HUDEP-2 (cell line): ENCODE data around the gene LMAN2.
"Not testable (repeated sequence)": the region's sequence is repeated elsewhere in the genome, so short reads cannot be mapped to it uniquely, and the experiment has no call there.

Experiments used
- DNase-seq, 76 experiments: peaks; one replicate each; lab custom pipeline; 2025; ENCODE audit not compliant: unreplicated experiment in 76 of 76; lab: John Stamatoyannopoulos, UW

LMAN2 gene

DNA sequence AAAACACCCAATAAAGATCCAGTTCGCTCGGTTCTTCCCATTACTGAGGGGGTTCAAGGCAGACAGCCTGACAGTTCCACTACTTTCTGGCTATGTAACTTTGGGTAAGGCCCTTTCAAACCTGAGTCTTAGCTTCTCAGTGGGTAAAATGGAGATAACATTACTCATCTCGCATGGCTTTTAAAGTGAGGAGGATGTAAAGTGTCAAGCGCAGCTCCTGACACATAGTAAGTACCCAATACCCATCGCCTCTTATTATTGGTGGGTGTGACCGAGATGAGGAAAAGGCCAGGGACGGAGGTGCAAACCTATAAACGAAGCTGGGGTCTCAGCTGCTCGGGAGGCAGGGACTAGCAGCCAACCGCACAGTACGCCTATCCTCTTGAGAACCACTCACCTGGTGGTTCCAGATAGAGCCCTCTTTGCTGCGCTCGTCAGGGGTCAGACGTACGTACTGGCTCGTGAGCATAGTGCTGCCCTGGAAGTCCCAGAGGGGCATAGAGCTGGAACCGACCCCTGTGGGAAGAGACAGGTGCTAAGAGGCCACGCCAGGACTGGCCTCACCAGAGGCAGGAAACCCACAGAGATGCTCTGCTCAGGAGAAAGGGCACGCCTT is 584 bp downstream of the LMAN2 start:
- DNase-seq, result no peak

DNA sequence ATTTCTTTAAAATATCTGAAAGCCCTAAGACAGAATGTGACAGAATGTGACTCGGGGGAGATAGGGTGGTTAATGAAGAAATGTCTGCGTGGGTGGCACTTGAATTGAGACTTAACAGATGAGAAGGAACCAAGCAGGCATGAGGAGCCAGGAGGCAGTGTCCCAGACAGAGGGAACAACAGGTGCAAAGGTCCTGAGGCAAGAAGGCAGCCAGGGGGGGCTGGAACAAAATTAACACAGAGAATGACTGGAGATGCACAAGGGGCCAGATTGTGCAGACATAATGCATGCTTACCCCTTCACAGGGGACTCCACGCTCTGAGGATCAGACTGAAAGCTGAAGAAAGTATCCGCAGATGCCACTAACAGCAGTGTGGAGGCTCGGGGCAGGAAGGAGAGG is 1.7 kb downstream of the LMAN2 start:
- DNase-seq, result no peak

DNA sequence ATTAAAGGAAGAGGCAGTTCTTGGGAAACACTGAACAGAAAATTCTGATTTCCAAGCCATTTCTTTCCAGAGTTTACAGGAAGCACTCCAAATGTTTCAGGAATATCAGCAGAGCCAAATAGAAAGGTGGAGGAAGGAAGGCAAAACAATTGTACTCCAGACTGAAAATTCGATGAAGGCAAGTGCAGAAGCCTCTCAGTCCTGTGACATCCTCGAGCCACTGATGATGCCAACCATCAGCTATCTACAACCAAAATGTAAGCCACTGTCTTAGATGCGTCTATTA is 2.2 kb downstream of the LMAN2 start:
- no peak for DNase-seq

DNA sequence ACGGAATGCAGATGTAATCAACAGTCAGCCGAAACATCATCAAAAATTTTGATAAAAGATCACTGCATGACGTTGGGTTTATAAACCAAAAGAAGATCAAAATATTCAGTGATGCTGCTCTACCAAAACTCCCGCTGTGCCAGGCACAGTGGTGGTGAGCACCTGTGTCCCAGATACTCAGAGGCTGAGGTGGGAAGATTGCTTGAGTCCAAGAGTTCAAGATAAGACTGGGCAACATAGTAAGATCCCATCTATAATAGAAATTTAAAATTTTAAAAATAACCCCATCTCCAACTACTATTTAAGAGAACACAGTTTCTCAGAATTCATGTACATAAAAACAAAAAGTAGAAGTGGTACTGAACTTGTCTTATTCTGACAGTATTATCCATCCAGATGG is 3.8 kb downstream of the LMAN2 start:
- no peak for DNase-seq

DNA sequence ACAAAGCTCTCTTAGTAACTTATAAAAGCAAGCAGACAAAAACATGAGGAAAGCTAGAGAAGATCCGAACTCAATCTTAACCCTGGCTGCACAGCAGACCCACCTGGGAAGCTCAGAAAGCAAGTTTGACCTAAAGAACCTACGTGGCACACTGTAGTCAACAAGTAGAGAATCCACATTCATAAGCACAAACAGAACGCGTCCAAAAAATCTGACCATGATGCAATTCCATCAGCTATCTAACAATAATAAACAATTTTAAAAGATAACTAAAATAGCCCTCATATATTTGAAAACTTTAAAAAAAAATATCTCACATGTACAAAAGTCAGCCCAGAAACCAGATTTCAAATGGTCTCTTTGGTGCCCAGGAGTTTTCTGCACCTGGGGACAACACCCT is 4.6 kb downstream of the LMAN2 start:
- DNase-seq, result no peak

DNA sequence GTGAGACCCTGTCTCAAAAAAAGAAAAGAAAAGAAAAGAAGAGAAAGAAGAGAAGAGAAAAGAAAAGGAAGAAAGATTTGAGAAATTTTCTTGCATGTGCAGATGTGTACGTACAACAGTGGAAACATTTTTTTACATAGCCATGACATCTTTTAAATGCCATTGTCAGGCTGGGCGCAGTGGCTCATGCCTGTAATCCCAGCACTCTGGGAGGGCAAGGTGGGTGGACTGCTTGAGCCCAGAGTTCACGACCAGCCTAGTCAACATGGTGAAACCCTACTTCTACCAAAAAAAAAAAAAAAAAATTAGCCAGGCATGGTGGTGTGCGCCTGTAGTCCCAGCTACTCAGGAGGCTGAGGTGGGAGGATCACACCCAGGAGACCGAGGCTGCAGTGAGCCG is 6.6 kb downstream of the LMAN2 start:
- no peak for DNase-seq

DNA sequence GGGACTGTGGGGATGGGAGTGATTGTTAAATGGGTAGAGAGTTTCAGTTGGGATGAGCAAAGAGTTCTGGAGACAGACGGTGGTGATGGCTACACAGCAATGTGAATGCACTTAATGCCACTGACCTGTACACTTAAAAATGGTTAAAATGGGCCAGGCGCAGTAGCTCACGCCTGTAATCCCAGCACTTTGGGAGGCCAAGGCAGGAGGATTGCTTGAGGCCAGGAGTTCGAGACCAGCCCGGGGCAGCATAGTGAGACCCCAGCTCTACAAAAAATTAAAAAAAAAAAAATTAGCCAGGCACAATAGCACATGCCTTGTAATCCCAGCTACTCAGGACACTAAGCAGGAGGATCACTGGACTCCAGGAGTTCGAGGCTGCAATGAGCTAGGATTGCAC is 7.7 kb downstream of the LMAN2 start:
- no peak for DNase-seq

DNA sequence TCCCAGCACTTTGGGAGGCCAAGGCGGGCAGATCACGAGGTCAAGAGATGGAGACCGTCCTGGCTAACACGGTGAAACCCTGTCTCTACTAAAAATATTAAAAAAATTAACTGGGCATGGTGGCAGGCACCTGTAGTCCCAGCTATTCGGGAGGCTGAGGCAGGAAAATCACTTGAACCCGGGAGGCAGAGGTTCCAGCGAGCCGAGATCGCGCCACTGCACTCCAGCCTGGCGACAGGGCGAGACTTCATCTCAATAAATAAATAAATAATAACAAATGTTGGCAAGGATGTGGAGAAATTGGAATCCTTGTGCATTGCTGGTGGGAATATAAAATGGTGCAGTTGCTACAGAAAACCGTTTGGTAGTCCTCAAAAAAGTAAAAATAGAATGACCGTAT is 8.5 kb downstream of the LMAN2 start:
- DNase-seq, result not testable (repeated sequence)

DNA sequence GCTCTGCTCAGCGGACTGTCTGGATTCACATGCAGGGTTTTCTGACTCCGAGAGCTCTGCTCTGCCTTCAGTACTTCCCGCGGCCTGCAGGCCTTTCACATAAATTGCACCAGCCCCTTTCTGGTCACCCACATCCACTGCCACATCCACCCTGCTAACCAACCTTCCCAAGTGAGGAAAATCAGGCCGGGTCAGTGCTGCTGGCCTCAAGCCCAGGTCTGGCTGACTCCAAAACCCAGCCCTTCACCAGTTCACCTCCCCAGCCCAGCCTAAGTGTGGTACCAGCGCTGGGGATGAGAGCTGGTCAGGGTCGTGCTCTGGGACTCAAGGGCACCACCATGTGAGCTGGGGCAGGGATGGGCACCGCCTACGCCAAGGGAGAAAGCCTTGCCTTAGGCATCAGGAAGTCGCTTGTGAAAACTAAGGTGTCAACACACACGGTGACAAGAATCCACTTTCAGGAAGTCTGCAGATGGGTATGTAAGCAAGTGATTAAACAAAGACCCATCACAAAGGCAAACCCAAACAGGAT is 12.3 kb downstream of the LMAN2 start:
- no peak for DNase-seq

DNA sequence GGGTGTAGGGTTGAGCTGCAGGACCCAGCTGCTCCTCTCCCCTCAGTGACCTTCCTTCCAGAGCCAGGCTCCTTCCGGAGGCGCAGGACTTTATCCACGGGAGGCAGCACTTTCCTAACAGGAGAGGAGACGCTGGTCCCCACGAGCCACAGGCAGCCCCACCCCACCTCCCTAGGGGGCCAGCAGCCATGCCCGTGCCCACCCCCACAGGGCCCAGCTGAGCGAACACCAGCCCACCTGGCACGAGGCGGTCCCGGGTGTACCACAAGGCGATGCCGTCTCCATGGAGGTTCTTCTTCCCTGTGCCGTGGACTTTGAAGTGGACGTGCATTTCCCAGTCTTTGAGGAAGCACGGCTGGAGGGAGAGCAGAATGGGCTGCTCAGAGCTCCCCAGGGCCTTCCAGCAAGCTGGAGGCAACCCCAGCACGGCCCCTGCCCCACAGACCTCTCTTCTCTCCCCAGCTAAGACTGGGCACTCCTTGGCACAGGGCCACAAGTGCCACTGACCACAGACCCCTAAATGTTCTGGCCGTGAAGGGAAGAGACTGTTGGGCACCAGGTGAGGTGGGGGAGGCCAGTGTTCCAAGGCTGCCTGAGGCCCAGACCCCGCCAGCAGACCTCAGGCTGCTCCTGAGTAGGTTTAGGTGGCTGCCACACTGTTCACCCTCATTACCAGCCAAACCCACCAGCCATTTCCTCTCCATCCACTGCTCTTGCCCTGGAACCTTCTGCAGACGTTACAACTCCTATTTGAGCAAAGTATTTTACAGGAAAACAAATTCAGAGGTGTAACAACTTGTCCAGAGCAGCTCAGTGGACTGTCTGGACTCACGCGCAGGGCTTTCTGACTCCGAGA is 13.0 kb downstream of the LMAN2 start:
- DNase-seq, result no peak

DNA sequence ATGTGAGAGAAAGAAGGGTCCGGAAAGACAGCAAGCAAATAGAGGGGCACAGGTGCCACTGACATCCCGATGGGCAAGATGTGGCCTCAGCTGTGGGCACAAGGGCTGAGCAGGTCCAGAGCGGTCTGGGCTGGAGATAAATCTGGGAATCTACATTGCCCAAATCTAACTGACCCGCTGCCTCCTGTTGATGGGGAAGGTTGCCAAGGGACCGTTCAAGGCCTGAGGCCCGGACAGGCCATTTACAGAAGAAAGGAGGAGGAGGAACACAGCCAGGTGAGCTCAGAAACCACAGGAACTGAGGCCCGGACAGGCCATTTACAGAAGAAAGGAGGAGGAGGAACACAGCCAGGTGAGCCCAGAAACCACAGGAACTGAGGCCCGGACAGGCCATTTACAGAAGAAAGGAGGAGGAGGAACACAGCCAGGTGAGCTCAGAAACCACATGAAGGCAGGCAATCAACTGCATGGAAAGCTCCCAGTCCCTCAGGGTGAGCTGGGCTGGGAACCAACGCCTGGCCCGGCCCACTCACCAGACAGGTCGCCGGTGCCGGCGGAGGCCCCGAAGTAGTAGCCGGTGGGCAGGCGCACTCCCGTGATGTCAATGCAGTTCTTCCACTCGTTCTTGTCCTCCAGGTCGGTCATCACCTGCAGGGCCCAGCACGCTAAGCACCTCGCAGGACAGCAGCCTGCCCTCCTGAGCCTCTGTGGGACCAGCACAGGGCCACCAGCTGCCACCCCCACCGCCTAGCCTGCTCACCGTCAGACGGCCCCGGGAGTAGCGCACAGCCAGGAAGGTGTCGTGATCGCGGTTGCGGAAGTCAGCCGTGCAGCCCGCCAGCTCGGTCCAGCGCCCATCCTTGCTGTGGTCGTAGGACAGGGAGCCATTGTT is 14.6 kb downstream of the LMAN2 start:
- DNase-seq, result no peak

DNA sequence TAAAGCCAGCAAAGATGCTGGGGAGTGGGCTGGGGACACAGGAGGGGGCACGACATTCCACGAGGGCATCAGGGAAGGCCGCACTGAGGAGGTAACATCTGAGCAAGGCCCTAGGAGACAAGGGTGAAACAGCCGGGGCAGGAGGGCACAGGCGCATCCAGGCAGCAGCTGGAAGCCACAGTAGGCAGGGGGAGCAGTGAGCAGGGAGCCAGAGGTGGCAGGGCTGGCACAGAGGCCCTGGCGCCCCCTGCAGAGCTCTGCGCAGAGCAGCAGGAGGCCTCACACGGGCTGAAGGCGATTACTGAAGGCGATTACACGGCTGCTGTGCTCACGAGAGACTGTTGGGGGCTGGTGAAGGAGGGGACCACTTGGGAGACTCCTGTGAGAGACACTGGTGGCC is 15.4 kb downstream of the LMAN2 start:
- peak in 54 of 76 experiments; percentile 4 to 62 (median 37) for DNase-seq

DNA sequence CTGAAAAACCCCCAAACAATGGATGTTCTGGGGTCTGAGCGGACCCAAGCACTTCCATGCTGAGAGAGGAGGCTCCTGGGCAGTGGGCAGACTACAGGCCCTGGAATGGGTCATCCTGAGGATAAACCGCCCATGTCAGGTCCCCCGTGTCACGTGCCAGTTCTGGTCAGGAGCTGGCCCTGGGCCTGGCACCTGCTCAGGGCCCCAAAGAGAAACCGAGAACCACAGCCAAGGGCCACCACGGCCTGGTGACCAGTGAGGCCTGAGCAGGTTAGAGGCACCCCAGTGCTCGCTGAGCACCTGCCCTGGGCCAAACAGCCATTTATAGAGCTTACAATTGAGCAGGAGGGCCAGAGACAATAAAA is 15.8 kb downstream of the LMAN2 start:
- no peak for DNase-seq

DNA sequence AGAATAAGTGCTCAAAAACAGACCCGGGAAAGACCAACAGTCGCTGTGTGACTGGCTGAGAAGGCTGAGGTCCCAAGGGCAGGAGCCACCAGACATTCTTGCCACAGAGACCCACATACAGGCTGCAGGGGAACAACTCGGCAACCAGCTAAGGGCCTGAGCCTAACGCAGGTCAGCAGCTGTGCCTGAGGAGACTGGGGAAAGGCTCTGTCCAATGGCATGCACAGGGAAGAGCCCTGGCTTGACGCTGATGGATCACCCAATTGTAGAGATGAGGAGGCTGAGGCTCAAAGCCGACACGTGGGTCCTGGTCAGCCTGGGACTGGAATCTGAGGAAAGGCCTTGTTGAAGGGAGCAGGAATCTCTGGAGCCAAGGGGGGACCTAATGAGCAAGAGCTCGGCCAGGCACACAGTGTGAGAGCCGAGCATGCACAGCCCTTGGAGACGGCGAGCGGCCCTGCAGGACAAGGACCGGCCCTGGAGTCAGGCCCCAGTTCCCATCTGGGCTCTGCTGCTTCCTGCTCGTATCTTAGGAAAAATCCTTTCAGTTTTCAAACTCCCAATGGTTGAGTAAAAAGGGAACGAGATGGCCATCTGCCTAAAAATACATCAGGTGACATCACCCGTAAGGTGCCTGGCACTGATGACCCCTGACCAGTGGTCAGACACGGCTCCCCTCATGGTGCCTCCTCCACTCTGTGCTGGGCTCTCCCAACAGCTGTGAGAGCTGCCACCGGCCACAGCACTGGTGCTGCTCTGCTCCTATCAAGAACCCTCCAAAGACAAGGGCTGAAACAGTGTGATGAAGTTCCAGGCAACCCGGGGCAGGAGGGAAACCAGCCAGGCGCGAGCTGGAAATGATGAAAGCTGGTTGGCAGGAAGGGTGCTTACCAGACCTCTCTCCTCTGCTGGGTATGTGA is 16.4 kb downstream of the LMAN2 start:
- no peak for DNase-seq

DNA sequence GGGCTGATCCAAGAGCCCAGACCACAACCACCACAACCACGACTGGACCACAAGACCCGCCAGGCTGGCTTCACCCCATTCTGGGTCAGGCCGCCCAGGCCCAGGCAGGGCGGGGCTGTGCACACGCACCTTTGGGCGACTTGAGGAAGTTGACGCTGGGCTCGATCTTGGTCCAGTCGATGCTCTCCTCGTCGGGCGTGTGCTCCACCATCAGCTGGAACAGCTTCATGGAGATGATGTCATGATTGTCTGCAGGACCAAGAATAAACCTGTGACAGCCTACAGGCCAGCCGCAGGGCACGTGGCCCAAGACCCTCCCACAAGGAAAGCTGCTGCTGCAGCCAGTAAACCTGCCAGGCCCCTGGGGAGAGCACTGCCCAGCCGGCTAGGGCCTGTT is 17.3 kb downstream of the LMAN2 start:
- DNase-seq, result no peak

DNA sequence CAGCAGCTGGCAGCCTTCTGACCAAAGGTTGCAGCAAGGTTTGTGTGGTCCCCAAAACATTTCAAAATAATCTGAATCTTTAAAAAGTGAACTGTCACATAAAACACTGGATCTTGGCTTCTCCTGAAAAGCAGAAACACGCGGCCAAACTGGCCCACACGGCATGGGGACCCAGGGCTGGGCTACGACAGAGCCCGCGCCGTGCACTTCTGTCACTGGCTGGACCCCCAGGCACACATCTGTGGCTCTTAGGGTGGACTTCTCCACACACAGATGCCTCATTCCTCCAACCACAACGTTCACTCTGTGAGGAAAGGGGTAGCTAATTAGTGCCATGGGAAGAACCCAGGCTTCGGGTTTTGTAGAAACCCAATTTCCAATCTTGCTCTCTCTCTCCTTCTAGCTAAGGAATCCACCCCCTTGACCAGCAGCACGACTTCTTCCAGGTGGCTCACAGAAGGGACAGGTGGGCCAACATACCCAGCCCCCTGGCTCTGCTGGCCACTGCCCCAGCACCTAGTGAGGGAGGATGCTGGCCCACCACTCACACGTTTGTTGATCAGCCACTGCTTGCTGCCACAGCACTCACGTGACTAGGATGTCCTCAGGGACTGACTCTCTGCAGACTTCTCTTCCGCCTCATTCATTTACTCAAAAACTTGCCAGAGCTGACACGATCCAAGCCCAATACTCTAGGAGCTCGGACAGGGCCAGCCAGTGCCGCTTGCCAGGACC is 17.9 kb downstream of the LMAN2 start:
- no peak for DNase-seq

DNA sequence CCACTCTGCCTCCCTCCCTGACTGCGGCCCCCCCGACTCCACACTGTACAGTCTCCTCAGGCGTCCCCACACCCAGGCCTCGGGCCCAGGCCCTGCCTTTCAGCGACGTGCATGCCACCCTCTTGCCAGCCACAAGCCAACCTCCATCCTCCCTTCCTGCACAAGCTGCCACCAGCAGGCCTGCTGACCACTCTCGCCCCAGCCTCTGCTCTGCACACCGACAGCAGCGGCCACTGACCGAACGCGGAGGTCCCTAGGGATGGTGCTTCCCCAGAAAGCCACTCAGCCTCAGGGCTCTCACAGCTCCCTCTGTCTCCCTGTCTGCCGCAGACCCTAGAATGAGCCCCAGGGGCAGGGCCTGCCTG is 18.6 kb downstream of the LMAN2 start:
- DNase-seq, result no peak

DNA sequence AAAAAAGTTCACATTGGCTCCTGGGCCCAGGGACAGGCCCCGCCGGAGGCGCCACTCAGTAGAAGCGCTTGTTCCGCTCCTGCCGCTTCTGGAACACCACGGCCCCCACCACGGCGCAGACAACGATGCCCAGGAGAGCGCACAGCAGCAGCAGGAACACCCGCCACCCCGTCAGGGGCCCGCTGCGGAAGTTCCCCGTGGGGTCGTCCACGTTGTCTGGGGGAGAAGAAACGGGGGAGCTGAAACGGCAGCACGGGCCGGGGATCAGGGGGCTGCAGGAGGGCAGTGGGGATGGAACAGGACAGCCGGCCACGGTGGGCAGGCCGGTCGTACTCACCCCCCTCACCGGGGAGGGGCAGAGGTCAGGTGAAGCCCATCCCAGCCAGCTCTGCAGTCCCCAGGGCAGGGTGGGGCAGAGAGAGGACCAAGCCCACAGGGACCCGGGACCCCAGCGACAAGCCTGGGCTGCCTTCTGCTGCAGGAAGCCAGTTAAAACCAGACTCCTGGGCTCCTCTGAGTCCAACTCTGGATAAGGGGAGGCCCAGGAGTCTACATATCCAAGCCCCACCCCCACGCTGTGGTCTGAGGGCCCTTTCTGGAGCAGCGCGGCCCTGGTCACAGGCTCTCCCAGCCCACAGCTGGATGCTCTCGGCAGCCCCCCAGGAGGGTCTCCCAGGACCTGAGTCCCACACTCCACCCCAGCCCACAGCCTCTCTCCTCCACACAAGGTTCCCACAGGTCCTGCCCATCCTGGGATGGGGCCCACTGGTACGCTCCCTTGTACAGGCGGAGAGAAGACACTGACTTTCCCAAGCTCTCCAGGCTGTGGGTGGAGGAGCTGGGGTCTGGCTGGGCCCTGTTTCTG is 19.2 kb downstream of the LMAN2 start:
- no peak for DNase-seq
